IPS-NIHi7 (cell line): ENCODE data around the gene HERC5.
A peak's percentile ranks its signal among the peaks of the same experiment; 100 is the strongest.
"Not testable (repeated sequence)": the region's sequence is repeated elsewhere in the genome, so short reads cannot be mapped to it uniquely, and the experiment has no call there.

Source experiments
- DNase-seq: peaks from one replicate; pipeline ENCODE4 v3.0.0; 2012; ENCODE audit warnings: mixed read lengths; ENCODE audit errors: extremely low spot score

Gene HERC5

DNA sequence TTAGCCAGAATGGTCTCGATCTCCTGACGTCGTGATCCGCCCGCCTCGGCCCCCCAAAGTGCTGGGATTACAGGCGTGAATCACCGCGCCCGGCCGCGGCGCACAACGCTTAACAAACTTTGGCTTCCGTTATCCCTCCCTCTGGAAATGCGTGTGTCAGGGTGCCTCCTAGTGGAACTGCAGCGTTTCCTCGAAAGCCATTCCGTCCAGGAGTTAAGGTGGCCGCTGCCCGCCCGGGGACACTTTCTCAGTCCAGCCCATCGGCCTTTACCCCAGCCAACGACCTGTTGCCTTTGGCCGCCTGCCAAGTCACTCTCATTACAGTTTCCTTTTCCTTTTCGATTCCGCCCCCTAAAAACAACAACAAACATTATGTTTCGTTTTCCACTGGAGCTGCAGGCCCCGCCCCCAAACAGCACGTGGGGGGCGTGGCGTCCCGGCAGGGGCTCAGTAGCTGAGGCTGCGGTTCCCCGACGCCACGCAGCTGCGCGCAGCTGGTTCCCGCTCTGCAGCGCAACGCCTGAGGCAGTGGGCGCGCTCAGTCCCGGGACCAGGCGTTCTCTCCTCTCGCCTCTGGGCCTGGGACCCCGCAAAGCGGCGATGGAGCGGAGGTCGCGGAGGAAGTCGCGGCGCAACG is at the start of gene HERC5:
Gene HERC5 (plus strand): TSS at position 450 of the 637 bp plus-strand sequence. CDS start 151 bp downstream, at position 601.
- DNase-seq, result peak; percentile 96

DNA sequence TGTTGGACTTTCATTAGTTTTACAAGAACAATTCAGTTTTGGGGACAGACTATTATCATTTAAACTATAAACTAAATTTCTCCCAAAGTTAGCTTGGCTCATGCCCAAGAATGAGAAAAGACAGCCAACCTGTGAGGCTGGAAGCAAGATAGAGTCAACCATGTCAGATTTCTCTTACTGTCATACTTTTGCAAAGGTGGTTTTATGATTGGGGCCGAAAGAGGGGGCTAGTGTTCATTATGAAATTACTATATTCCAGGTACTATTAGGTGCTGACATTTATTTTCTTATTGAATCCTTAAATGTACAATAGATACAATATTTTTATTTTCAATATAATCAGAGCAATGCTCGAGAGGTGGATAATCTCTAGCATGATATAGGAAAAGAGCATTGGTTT is 47.7 kb upstream of the HERC5 start:
- DNase-seq, result no peak

DNA sequence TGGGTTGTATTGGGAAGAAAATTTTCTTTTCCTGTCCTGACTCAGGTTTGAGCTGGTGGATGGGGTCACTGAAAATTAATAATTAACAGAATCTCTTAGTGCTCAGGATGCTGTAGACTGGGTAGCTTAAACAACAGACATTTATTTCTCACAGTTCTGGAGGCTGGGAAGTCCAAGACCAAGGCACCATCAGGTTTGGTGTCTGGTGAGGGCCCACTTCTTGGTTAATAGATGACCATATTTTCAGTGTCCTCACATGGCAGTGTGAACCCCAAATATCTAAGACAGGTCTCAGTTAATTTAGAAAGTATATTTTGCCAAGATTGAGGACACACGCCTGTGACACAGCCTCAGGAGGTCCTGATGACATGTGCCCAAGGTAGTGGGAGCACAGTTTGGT is 47.1 kb upstream of the HERC5 start:
- no peak for DNase-seq

DNA sequence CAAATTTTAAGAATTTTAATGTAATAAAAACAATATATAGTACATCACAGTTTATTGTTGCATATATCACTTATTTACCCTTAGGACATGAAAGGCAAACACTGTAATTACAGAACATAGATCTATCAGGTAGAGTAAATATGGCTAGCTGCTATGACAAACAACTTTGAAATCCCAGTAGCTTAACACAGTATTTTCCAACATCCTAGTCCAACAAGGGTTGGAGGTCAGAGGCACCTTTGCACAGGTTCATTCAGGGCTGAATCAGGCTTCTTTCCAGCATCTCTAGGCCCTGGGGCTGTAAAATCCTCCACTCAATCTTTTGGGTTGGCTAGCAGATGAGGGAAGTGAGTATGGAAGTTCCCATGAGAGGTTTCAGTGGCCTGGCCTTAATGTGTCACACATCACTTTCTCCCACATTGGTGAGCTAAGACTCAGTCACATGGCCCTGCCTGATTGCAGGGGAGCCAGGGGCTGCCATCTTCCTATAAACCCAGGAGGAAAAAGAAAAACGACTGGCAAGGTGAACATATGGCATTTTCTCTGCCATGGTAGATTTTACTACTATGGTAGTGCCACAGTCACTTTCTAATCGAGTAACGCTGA is 45.3 kb upstream of the HERC5 start:
- DNase-seq, result no peak

DNA sequence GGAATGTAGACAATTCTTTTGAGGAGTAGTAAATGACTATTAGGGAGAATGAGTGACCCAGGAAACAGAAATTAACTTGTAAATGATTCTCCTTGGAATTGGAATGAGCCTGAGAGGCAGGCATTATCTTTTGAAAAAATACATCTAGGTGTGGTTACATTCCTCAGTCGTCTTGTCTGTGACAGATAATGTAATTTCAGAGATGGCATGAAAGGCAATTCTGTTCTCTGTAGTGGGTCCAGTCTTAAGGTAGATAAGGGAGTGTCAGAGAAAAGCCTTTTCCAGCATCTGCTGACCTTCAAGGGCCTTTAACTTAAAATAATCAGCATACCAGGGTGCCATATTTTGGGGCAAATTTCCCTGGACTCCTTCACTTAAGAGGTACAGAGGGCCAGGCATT is 43.1 kb upstream of the HERC5 start:
- DNase-seq, result no peak

DNA sequence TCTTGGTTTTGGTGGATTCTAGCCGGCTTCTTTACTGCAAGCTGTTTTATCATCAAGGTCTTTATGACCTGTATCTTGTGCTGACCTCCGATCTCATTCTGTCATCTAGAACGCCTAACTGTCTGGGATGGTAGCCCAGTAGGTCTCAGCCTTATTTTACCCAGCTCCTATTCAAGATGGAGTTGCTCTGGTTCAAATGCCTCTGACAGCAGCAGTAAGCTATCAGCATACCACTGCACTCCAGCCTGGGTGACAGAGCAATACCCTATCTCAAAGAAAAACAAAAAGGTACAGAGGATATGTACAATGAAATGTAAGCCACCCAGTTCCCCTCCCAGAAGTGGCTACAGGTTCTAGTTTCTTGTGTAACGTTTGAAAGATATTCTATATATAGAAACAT is 42.2 kb upstream of the HERC5 start:
- DNase-seq, result no peak

DNA sequence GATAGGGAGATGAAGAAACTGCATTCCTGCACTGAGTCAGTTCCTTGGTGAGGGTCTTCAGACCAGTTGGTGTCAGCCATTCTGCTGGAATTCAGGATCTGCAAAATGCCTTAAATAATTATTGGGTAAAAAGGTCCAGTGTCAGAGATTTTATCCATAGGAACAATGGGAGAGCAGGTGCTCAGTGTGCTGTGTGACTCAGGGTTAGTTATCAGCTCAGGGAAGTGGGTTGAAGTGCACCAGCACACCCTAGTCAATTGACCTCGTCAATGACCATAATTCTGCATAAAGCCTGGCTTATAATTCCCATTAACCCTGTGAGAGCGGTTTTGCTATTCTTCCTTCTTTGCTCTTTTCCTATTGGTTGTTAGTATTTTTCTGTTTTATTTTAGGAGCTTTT is 40.9 kb upstream of the HERC5 start:
- DNase-seq, result no peak

DNA sequence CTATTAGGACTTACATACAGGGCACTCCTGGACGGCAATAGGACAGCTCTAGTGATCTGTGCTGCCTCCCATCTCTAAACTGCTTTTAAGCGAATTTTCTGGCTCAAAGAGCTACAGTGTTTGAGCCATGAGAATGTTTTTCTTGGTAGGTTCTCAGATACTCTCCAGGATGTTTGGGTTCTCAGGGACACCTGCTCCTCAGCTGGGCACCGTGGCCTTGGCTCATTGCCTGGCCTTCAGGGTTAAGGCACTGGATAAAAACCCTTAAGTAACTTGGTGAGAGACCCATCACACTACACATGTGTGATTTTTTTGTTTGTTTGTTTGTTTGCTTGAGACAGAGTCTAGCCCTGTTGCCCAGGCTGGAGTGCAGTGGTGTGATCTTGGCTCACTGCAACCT is 38.5 kb upstream of the HERC5 start:
- DNase-seq, result no peak

DNA sequence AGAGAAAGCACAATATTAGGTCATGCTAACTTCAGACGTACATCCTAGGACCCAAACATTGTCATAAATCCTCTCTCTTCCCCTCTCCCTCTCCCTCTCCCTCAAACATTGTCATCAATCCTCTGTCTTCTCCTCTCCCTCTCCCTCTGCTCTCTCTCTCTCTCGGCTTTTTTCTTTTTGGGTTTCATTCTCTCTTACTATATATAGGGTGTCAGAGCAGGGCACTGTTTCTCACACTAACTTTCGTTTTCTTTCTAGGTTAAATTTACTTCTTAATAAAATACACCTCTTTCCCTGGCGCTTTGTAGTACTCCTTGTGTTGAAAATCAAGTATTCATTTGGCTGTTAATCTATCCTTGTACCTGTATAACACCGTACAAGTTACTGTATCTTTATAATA is 37.0 kb upstream of the HERC5 start:
- DNase-seq, result no peak

DNA sequence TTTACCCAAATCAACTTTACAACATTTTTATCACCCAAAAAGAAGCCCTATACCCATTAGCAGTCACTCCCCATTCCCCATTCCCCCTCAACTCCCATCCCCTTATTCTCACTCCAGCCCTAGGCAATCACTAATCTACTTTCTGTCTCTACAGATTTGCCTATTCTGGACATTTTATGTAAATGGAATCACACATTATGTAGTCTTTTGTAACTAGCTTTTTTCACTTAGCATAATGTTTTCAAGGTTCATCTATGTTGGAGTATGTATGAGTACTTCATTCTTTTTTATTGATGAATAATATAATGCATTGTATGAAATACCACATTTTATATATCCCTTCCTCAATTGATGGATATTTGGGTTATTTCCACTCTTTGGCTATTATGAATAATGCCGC is 36.1 kb upstream of the HERC5 start:
- no peak for DNase-seq

DNA sequence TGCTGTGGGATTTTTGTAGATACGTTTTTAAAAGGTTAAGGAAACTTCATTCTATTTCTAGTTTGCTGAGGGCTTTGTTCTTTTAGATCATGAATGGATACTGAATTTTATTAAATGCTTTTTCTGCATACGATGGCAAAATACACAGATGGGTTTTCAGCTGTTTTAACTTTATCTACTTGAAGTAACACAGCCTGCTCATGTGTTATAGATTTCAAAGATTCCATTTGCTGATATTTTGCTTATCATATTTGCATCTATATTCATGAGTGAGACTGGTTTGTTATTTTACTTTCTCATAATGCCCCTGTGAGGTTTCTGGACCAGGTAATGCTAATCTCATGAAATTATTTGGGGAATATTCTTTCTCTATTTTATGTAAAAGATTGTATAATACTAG is 34.5 kb upstream of the HERC5 start:
- DNase-seq, result no peak

DNA sequence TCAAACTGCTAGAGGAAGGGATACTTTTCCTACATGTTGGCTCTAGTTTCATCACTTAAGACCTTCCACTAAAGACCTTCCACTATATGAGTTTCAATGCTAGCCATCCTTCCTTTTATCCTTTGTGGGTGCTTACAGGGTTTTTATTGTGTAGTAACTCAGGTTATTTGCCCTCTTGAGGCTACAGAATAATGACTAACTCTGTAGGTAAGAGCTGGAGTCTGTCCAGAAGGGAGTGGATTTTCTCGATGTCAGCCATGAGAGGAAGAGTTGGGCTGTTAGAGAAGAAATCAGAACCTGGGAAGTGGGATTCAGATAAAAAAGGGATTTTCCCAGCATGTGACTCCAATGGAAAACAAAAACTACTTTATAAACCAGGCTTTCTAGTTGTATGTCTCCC is 27.5 kb upstream of the HERC5 start:
- DNase-seq, result no peak

DNA sequence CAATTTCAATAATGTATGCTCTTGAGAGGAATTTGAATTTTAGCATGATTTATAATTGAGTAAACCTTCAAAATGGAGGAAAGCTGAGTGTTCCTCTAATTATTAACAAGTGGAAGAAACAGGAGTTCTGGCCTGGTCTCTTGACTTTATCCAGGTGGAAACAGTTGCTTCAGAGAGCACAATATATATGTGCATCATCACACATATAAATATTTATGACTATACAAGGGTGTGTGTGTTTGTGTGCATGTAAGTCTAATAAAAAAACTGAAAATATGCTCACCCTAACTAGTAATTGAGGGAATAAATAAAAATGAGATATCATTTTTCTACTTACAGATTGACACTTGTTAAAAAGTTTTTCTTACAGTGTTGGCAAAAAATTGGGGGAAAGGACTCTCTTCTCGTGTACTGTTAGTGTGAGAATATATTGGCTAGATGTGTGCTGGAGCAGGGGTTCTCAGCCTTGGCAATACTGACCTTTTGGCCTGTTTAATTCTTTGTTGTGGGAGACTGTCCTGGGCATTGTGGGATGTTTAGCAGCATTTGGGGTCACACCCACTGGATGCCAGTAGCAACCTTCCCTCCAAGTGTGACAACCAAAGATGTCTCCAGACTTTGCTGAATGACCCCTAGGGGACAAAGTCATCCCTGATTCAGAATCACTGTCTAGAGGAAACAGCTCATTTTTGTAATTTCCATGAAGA is 20.8 kb upstream of the HERC5 start:
- no peak for DNase-seq

DNA sequence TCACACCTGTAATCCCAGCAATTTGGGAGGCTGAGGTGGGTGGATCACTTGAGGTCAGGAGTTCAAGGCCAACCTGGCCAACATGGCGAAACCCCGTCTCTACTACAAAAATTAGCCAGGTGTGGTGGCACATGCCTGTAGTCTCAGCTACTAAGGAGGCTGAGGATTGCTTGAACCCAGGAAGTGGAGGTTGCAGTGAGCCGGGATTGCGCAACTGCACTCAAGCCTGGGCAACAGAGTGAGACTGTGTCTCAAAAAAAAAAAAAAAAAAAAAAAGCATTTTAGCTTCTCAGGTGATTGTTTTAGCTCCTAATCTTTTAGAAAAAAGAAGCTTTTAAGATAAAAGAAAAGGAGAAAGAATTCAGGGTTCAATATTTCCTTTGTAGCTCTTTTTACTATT is 19.0 kb upstream of the HERC5 start:
- not testable (repeated sequence) for DNase-seq

DNA sequence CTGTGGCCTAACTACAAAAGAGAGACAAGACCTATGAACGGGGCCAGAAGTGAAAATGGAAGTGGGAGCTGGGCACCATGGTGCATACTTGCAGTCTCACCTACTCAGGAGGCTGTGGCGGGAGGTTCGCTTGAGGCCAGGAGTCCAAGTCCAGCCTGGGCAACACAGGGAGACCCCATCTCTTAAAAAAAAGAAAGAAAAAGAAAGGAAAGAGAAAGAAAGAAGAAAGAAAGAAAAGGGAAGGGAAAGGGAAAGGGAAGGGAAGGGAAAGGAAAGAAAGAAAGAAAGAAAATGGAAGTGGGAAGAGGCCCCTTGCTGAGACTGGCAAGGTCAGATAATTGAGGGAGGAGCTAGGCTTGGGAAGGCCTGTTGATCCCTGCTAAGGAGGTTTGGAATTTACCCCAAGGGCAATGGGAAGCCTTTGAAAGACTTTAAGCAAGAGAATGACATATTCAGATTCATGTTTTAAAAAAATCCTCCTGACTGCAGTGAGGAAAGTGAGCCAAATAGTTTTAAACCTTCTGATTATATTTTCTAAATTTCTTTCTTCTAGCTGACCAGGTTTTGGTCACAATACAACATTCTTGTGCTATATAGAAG is 17.7 kb upstream of the HERC5 start:
- peak; percentile 69 for DNase-seq

DNA sequence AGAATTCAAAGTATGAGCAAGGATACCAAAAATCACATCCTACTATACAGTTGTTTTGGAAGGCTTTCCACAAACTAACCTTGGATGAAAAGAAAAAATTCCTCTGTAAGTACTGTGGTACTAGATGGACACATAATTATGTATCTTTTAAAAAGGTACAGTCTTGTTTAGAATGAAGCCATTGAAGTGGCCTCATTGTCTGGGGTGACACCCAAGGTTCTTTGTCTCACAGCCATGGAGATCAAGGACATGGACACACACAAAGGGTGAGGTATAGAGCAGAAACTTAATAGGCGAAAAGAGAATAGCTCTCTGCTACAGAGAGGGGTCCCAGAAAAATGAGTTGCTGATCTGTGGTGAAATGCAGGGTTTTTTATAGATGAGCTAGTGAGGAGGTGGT is 16.8 kb upstream of the HERC5 start:
- DNase-seq, result no peak

DNA sequence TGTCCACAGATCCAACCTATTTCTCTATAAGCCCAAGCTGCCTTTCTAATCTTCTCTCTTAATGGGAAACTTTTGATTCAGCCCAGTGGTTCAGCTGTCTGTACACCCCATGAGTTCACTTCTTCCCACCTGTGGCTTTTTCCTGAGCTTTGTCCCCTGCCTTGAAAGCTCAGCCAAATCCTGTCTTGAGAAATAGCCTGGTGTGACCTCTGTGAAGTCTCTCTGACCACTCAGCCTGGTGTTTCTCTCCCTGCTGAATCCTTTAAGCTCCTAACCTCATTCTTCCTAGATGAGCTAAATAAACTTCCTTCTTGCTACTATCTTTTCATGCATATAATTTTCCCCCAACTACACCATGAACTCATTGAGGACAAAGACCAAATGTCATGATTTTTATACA is 15.2 kb upstream of the HERC5 start:
- no peak for DNase-seq

DNA sequence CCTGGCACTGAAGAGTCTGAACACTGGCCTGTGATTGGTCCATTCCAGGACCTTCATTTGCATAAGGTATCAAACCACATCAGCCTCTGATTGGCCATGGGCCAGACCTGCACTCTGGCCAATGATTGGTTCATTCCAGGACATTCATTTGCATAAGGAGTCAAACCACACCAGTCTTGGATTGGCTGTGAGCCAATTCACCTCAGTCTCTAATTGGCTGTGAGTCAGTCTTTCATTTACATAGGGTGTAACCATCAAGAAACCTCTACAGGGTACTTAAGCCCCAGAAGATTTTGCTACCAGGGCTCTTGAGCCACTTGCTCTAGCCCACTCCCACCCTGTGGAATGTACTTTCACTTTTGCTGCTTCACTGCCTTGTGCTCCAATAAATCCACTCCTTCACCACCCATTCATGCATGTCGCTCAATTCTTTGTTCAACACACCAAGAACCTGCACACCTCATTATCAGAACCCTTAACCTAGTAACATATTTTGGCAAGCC is 14.2 kb upstream of the HERC5 start:
- DNase-seq, result no peak

DNA sequence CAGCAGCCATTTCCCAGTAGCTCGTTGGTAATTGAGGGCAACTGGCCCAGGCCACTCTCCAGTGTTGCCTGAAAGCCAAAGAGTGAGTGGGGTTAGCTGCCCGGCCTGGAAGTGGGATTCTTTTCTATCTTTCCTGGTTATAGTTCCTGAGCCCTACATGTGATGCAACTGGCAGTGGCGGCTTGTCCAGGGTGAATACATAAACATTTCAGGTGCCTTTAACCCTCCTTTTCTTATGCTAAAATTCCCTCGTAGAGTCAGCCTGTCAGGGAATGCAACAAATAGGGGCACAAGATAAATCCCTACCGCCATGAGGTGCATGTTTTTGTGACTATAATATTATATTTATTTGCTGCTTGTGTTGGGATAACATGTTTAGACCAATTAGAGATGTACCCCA is 13.4 kb upstream of the HERC5 start:
- DNase-seq, result no peak

DNA sequence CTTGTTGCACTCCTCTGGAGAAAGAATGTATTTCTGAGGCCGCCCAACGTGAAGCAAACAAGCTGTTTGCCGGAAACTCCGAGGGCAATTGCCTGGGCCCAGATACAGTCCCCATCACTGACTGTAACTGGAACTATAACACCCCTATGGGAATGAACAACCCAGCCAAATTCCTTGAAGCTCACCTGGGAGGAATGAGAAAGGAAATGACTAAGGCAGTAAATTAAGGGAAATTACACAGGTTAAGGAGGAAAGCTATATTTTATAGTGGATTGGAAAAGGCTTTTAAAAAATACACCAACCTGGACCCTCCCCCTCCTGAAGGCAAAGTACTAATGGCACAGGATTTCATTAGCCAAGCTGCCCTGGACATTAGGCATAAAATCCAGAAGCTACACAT is 11.7 kb upstream of the HERC5 start:
- no peak for DNase-seq

DNA sequence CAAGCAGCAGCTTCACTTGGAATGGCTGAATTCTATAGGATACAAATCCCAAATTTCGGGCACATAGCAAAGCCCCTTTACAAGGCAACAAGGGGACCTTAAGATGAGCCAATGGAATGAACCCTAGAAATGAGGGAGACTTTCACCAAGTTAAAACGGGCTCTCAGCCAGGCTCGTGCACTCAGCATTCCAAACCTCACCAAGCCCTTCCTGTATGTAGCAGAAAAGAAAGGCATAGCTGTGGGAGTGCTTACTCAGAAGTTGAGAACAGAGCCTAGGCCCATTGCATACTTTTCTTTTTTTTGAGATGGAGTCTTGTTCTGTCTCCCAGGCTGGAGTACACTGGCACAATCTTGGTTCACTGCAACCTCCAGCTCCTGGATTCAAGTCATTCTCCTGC is 10.8 kb upstream of the HERC5 start:
- DNase-seq, result no peak

DNA sequence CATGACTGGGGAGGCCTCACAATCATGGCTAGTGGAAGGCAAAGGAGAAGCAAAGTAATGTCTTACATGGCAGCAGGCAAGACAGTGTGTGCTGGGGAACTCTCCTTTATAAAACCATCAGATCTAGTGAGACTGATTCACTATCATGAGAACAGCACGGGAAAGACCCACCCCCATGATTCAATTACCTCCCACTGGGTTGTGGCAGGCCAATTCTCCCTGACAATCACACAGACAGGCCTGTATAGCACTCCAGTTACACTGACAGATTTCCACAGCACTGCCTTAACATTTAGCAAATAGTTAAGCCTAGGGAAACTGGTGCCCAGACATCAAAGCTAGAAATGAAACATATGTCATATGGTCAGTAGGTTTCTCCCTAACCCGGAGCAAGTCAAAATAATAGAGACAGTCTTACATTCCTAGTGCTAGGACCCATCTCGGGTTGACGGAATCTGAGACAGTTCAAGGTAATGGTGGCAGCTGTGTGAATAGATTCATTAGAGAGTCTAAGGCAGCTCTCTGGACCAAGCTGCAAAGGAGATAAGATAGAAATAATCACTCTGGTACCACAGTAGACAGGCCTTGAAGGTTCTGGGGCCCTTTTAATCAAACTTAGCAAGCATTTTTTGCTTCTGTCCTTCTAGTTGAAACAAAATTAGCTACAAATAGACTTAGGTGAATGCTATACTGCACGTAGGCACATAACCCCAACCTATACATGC is 9.4 kb upstream of the HERC5 start:
- DNase-seq, result no peak
